ENCODE measurements around the gene SMIM33. TPM values are rescaled to one million over a fixed set of nuclear protein-coding genes. Genes with fewer than 3 reads are reported as not detected.

SMIM33 gene
- total and polyA plus RNA-seq, 2 donors (not counting 1 experiment from before 2014, with no cell fraction given), result not detected

- H3K27me3 Mint-ChIP-seq, result no peaks in the 10 kb centered on the region
- Histone ChIP-seq H3K4me3 (ENCODE audit: control extremely low read depth in 1 of 5, extremely low read depth in 1 of 5, insufficient read depth in 1 of 5, low read depth in 2 of 5, low read length in 4 of 5) (no peak overlapping the region), H3K27me3 (replicated peaks in 1 of 4; ENCODE audit: control extremely low read depth in 1 of 4, control insufficient read depth in 3 of 4, insufficient read depth in 4 of 4, low read length in 3 of 4) (peaks cover 0 to 2% (median 0%) of the 10 kb centered on the region in 4 experiments), H2AFZ (ENCODE audit: insufficient read depth, low read depth, low read length, poor library complexity, severe bottlenecking) (peak overlapping the region; percentile 83), H3K79me2 (ENCODE audit: control insufficient read depth, insufficient read depth, low read length) (no peaks in the 10 kb centered on the region), H3K4me2 (replicated peaks; ENCODE audit: low read depth, low read length, poor library complexity, severe bottlenecking) (no peak overlapping the region), H3K36me3 (replicated peaks in 1 of 2; ENCODE audit: control extremely low read depth in 1 of 2, control insufficient read depth in 1 of 2, extremely low read depth in 1 of 2, insufficient read depth in 2 of 2, low read length in 1 of 2) (no peaks in the 10 kb centered on the region), H3K9me3 (ENCODE audit: control extremely low read depth in 1 of 3, control insufficient read depth in 2 of 3, insufficient read depth in 1 of 3, low read length in 2 of 3) (no peaks in the 10 kb centered on the region), H3K27ac (ENCODE audit: low read length in 2 of 2) (no peak overlapping the region), H3K4me1 (ENCODE audit: control insufficient read depth in 2 of 2, insufficient read depth in 2 of 2, low read length in 2 of 2) (peaks cover 17 to 18% of the 10 kb centered on the region in 2 donors), H3K9ac (ENCODE audit: low read length) (no peak overlapping the region), H4K20me1 (ENCODE audit: control insufficient read depth, insufficient read depth, low read length, poor library complexity, severe bottlenecking) (no peaks in the 10 kb centered on the region)
- H3K9me3 Mint-ChIP-seq (ENCODE audit: insufficient read depth), result no peaks in the 10 kb centered on the region
- no peak overlapping the region for H3K27ac Mint-ChIP-seq
- CTCF ChIA-PET, result interaction anchor here (0.5 kb wide), 1 partner anchor 40 kb away, joined by 3 read pairs; no protein-coding TSS in a partner anchor
- ATAC-seq (ENCODE audit: low read depth) (peak; percentile 14), DNase-seq (no peak)
- intact Hi-C loops (cut with micrococcal nuclease), result no loop called here
- WGBS (ENCODE audit: insufficient coverage), result 45% methylated on average over 8 of the region's 12 CpGs
- peaks cover 19% of the 10 kb centered on the region for H3K4me1 Mint-ChIP-seq
- POLR2A ChIA-PET, result no interaction called here
- peak overlapping the region; percentile 7 for H3K4me3 Mint-ChIP-seq
- TF ChIP-seq EZH2 (IDR thresholded peaks at IDR 0.05; ENCODE audit: borderline replicate concordance, insufficient read depth, low read depth, low read length, poor library complexity, severe bottlenecking) (no peak), CTCF (IDR thresholded peaks at IDR 0.05) (no peak)
Observed at GRCh38 chr5:139481122-139481533, 10.3 kb downstream of the SMIM33 start.

GRCh38 chr5:139481580-139482049 lies 10.8 kb downstream of the SMIM33 start:
- Histone ChIP-seq H3K9ac (ENCODE audit: low read length) (peak overlapping the region; percentile 14), H3K27me3 (replicated peaks in 1 of 4; ENCODE audit: control extremely low read depth in 1 of 4, control insufficient read depth in 3 of 4, insufficient read depth in 4 of 4, low read length in 3 of 4) (peaks cover 0 to 2% (median 0%) of the 10 kb centered on the region in 4 experiments), H3K79me2 (ENCODE audit: control insufficient read depth, insufficient read depth, low read length) (no peaks in the 10 kb centered on the region), H3K4me2 (replicated peaks; ENCODE audit: low read depth, low read length, poor library complexity, severe bottlenecking) (peak overlapping the region; percentile 59), H2AFZ (ENCODE audit: insufficient read depth, low read depth, low read length, poor library complexity, severe bottlenecking) (peak overlapping the region; percentile 83), H3K4me1 (ENCODE audit: control insufficient read depth in 2 of 2, insufficient read depth in 2 of 2, low read length in 2 of 2) (peaks cover 17 to 18% of the 10 kb centered on the region in 2 donors), H3K27ac (ENCODE audit: low read length in 2 of 2) (no peak overlapping the region), H3K9me3 (ENCODE audit: control extremely low read depth in 1 of 3, control insufficient read depth in 2 of 3, insufficient read depth in 1 of 3, low read length in 2 of 3) (no peaks in the 10 kb centered on the region), H3K36me3 (replicated peaks in 1 of 2; ENCODE audit: control extremely low read depth in 1 of 2, control insufficient read depth in 1 of 2, extremely low read depth in 1 of 2, insufficient read depth in 2 of 2, low read length in 1 of 2) (no peaks in the 10 kb centered on the region), H3K4me3 (ENCODE audit: control extremely low read depth in 1 of 5, extremely low read depth in 1 of 5, insufficient read depth in 1 of 5, low read depth in 2 of 5, low read length in 4 of 5) (peak overlapping the region in 1 of 5 experiments; percentile 7), H4K20me1 (ENCODE audit: control insufficient read depth, insufficient read depth, low read length, poor library complexity, severe bottlenecking) (no peaks in the 10 kb centered on the region)
- DNase-seq (no peak), ATAC-seq (ENCODE audit: low read depth) (no peak)
- no peaks in the 10 kb centered on the region for H3K27me3 Mint-ChIP-seq
- no peaks in the 10 kb centered on the region for H3K9me3 Mint-ChIP-seq (ENCODE audit: insufficient read depth)
- peaks cover 19% of the 10 kb centered on the region for H3K4me1 Mint-ChIP-seq
- H3K27ac Mint-ChIP-seq, result no peak overlapping the region
- 24% methylated on average over 5 of the region's 5 CpGs for WGBS (ENCODE audit: insufficient coverage)
- no peak for TF ChIP-seq CTCF (IDR thresholded peaks at IDR 0.05)
- TF ChIP-seq EZH2 (IDR thresholded peaks at IDR 0.05; ENCODE audit: borderline replicate concordance, insufficient read depth, low read depth, low read length, poor library complexity, severe bottlenecking), result no peak
- peak overlapping the region; percentile 18 for H3K4me3 Mint-ChIP-seq
- ChIA-PET CTCF (interaction anchor here (0.8 kb wide), 1 partner anchor 59 kb away, joined by 5 read pairs; no protein-coding TSS in a partner anchor), POLR2A (interaction anchor here (0.6 kb wide), 1 partner anchor 11 kb away, joined by 3 read pairs; no protein-coding TSS in a partner anchor)
- intact Hi-C loops (cut with micrococcal nuclease), result no loop called here

Measured in B cell (primary cell).